Astrocyte (in vitro differentiated cells and primary cell): Measurements from ENCODE around the gene RIMS4. TPM values are rescaled to one million over a fixed set of nuclear protein-coding genes. Genes with fewer than 3 reads are reported as not detected.

Source experiments
- DNase-seq: peaks from one replicate; pipeline ENCODE4 v3.0.0-alpha.2; 2010; ENCODE audit warnings: low read depth
- FAIRE-seq: peaks from 2 replicates; lab custom pipeline; 2011; peaks lifted over from hg19 to GRCh38; lab: Jason Lieb, UNC
- H2AFZ ChIP-seq: 2 replicates; pipeline ENCODE4 v1.6.0; 2012; ENCODE audit warnings: low read depth, low read length, inconsistent platforms
- H3K27ac ChIP-seq: 2 replicates; pipeline ENCODE4 v1.5.1; 2011; ENCODE audit warnings: low read depth, low read length, inconsistent platforms
- H3K27me3 ChIP-seq: 2 replicates; pipeline ENCODE4 v1.6.0; 2011; ENCODE audit warnings: low read length, inconsistent platforms; ENCODE audit not compliant: insufficient read depth
- H3K36me3 ChIP-seq: 2 replicates; pipeline ENCODE4 v1.5.1; 2011; ENCODE audit warnings: low read length, inconsistent platforms; ENCODE audit not compliant: insufficient read depth
- H3K4me1 ChIP-seq: 2 replicates; pipeline ENCODE4 v1.5.1; 2011; ENCODE audit warnings: low read length, inconsistent platforms; ENCODE audit not compliant: insufficient read depth
- H3K4me2 ChIP-seq: 2 replicates; pipeline ENCODE4 v1.6.0; 2012; ENCODE audit warnings: low read length, inconsistent platforms
- H3K4me3 ChIP-seq: 2 replicates; pipeline ENCODE4 v1.5.1; 2011; ENCODE audit warnings: low read depth, mild to moderate bottlenecking, low read length, inconsistent platforms; ENCODE audit not compliant: insufficient read depth
- H3K79me2 ChIP-seq: 2 replicates; pipeline ENCODE4 v1.6.0; 2012; ENCODE audit warnings: mild to moderate bottlenecking, low read length, inconsistent platforms; ENCODE audit not compliant: insufficient read depth
- H3K9ac ChIP-seq: 2 replicates; pipeline ENCODE4 v1.6.0; 2012; ENCODE audit warnings: mild to moderate bottlenecking, low read length, inconsistent platforms
- H3K9me3 ChIP-seq: 2 replicates; pipeline ENCODE4 v1.5.1; 2012; ENCODE audit warnings: low read depth, mild to moderate bottlenecking, low read length, inconsistent platforms; ENCODE audit not compliant: insufficient read depth
- H4K20me1 ChIP-seq: 2 replicates; pipeline ENCODE4 v1.6.0; 2012; ENCODE audit warnings: low read length, inconsistent platforms; ENCODE audit not compliant: insufficient read depth
- H3K27ac Mint-ChIP-seq: one replicate; pipeline ENCODE4 v1.8.0; 2021; ENCODE audit warnings: mild to moderate bottlenecking, mixed read lengths; ENCODE audit not compliant: unreplicated experiment
- H3K27me3 Mint-ChIP-seq: one replicate; pipeline ENCODE4 v1.8.0; 2021; ENCODE audit warnings: low read depth, mixed read lengths; ENCODE audit not compliant: unreplicated experiment
- H3K36me3 Mint-ChIP-seq: one replicate; pipeline ENCODE4 v1.8.0; 2021; ENCODE audit warnings: low read depth, mixed read lengths; ENCODE audit not compliant: unreplicated experiment
- H3K4me1 Mint-ChIP-seq: one replicate; pipeline ENCODE4 v1.8.0; 2021; ENCODE audit warnings: low read depth, mixed read lengths; ENCODE audit not compliant: unreplicated experiment
- H3K4me3 Mint-ChIP-seq: one replicate; pipeline ENCODE4 v1.8.0; 2021; ENCODE audit warnings: mild to moderate bottlenecking, moderate library complexity, mixed read lengths; ENCODE audit not compliant: unreplicated experiment
- H3K9me3 Mint-ChIP-seq: one replicate; pipeline ENCODE4 v1.8.0; 2021; ENCODE audit warnings: mild to moderate bottlenecking, mixed read lengths; ENCODE audit not compliant: unreplicated experiment
- CTCF ChIP-seq: IDR thresholded peaks from 2 replicates; pipeline ENCODE4 v1.5.1; 2011; ENCODE audit warnings: low read depth, mild to moderate bottlenecking, inconsistent platforms, low read length, moderate library complexity; ENCODE audit not compliant: insufficient read depth
- EZH2 ChIP-seq: IDR thresholded peaks from 2 replicates; pipeline ENCODE4 v1.6.1; 2012; ENCODE audit warnings: mild to moderate bottlenecking, low read length, inconsistent platforms; ENCODE audit not compliant: insufficient read depth
- total RNA-seq: library from RNA; stranded (reverse); gene quantifications from 2 replicates; pipeline ENCODE4 v1.2.1, GENCODE V29; 2021

Gene RIMS4
- total RNA-seq, 1 donor from 2014 or later, result 0.48 TPM

- Mint-ChIP-seq H3K4me3 (no peak overlapping the region), H3K4me1 (peaks cover 6% of the 10 kb centered on the region), H3K27ac (no peak overlapping the region), H3K9me3 (no peaks in the 10 kb centered on the region), H3K36me3 (no peaks in the 10 kb centered on the region), H3K27me3 (no peaks in the 10 kb centered on the region)
- FAIRE-seq, result no peak
- H3K9me3 ChIP-seq, result peaks cover 4% of the 10 kb centered on the region
- no peaks in the 10 kb centered on the region for H3K79me2 ChIP-seq
- no peaks in the 10 kb centered on the region for H4K20me1 ChIP-seq
- no peak for DNase-seq
- no peak for TF ChIP-seq CTCF
- TF ChIP-seq EZH2, result no peak
- no peaks in the 10 kb centered on the region for H3K4me1 ChIP-seq
- H3K27me3 ChIP-seq, result peaks cover 37% of the 10 kb centered on the region
- H2AFZ ChIP-seq, result no peak overlapping the region
- no peak overlapping the region for H3K4me3 ChIP-seq
- H3K27ac ChIP-seq, result no peak overlapping the region
- no peak overlapping the region for H3K9ac ChIP-seq
- H3K36me3 ChIP-seq, result no peaks in the 10 kb centered on the region
- no peak overlapping the region for H3K4me2 ChIP-seq
Measured at GRCh38 chr20:44833437-44833836, 23.1 kb upstream of the RIMS4 start.

GRCh38 chr20:44832724-44833123 is 22.4 kb upstream of the RIMS4 start:
- Histone ChIP-seq H3K9ac (no peak overlapping the region), H3K4me2 (no peak overlapping the region), H3K4me3 (no peak overlapping the region), H3K4me1 (no peaks in the 10 kb centered on the region), H3K9me3 (peaks cover 4% of the 10 kb centered on the region), H3K79me2 (no peaks in the 10 kb centered on the region), H3K36me3 (no peaks in the 10 kb centered on the region), H4K20me1 (no peaks in the 10 kb centered on the region), H2AFZ (no peak overlapping the region), H3K27me3 (peaks cover 37% of the 10 kb centered on the region), H3K27ac (no peak overlapping the region)
- TF ChIP-seq CTCF (no peak), EZH2 (no peak)
- FAIRE-seq (no peak), DNase-seq (no peak)
- Mint-ChIP-seq H3K9me3 (no peaks in the 10 kb centered on the region), H3K27ac (peak overlapping the region; percentile 3), H3K4me1 (peaks cover 6% of the 10 kb centered on the region), H3K36me3 (no peaks in the 10 kb centered on the region), H3K27me3 (no peaks in the 10 kb centered on the region), H3K4me3 (no peak overlapping the region)

GRCh38 chr20:44830995-44831394 is 20.6 kb upstream of the RIMS4 start:
- Histone ChIP-seq H3K36me3 (no peaks in the 10 kb centered on the region), H4K20me1 (no peaks in the 10 kb centered on the region), H3K27me3 (peaks cover 25% of the 10 kb centered on the region), H3K4me2 (no peak overlapping the region), H3K4me1 (no peaks in the 10 kb centered on the region), H2AFZ (no peak overlapping the region), H3K4me3 (no peak overlapping the region), H3K79me2 (no peaks in the 10 kb centered on the region), H3K9ac (no peak overlapping the region), H3K9me3 (peaks cover 4% of the 10 kb centered on the region), H3K27ac (no peak overlapping the region)
- Mint-ChIP-seq H3K4me1 (peaks cover 6% of the 10 kb centered on the region), H3K9me3 (no peaks in the 10 kb centered on the region), H3K27me3 (no peaks in the 10 kb centered on the region), H3K4me3 (no peak overlapping the region), H3K36me3 (no peaks in the 10 kb centered on the region), H3K27ac (no peak overlapping the region)
- FAIRE-seq (no peak), DNase-seq (no peak)
- no peak for TF ChIP-seq EZH2
- no peak for TF ChIP-seq CTCF
